ENCODE measurements around the gene CD58. TPM values are rescaled to one million over a fixed set of nuclear protein-coding genes. Genes with fewer than 3 reads are reported as not detected.

Gene CD58
- total RNA-seq, 1 experiment from 2014 or later = 23.6 TPM

- H3K27ac ChIP-seq = no peak overlapping the region
- no TSS peak for BruUV-seq (replicated peaks)
- H3K9me3 ChIP-seq (ENCODE audit: insufficient read depth, low read depth) = no peaks in the 10 kb centered on the region
- H2AFZ ChIP-seq = no peak overlapping the region
- CTCF ChIA-PET = interaction anchor here (1.2 to 2.0 kb wide), 2 partner anchors 9 to 355 kb away, joined by 6 read pairs; no protein-coding TSS in a partner anchor
- no peak overlapping the region for H3K4me2 ChIP-seq
- peaks cover 69% of the 10 kb centered on the region for H3K4me1 ChIP-seq (replicated peaks; ENCODE audit: insufficient read depth)
- POLR2A ChIA-PET (ENCODE audit: unreplicated experiment) = interaction anchor here (0.6 kb wide), 1 partner anchor 10 kb away, joined by 4 read pairs; no protein-coding TSS in a partner anchor
- TF ChIP-seq CTCF (conservative IDR thresholded peaks at IDR 0.05) = no peak
- no peak for TF ChIP-seq EZH2 (IDR thresholded peaks at IDR 0.05; ENCODE audit: low read depth)
- DNase-seq = peak in 1 of 2 experiments; percentile 50
- peaks cover 15% of the 10 kb centered on the region for H3F3A ChIP-seq (ENCODE audit: insufficient read depth, low read depth)
- intact Hi-C loops (cut with micrococcal nuclease; ENCODE audit: unreplicated experiment) = loop anchor here (10.0 kb wide), 1 partner anchor 710 kb away; no protein-coding TSS in a partner anchor
- H3K36me3 ChIP-seq (ENCODE audit: low read depth) = no peaks in the 10 kb centered on the region
- H3K27me3 ChIP-seq (ENCODE audit: insufficient read depth, low read depth) = no peaks in the 10 kb centered on the region
- no peaks in the 10 kb centered on the region for H3K79me2 ChIP-seq (ENCODE audit: low read depth)
- H4K20me1 ChIP-seq (ENCODE audit: insufficient read depth) = no peaks in the 10 kb centered on the region
- no peak overlapping the region for H3K4me3 ChIP-seq
- H3K9me2 ChIP-seq (ENCODE audit: insufficient read depth) = no peaks in the 10 kb centered on the region
Measured at GRCh38 chr1:116494353-116494692, 76.5 kb downstream of the CD58 start.

- H3K4me1 ChIP-seq (replicated peaks; ENCODE audit: insufficient read depth) = peaks cover 69% of the 10 kb centered on the region
- no peaks in the 10 kb centered on the region for H3K27me3 ChIP-seq (ENCODE audit: insufficient read depth, low read depth)
- H2AFZ ChIP-seq = no peak overlapping the region
- ChIA-PET CTCF (interaction anchor here (1.2 to 2.0 kb wide), 2 partner anchors 8 to 354 kb away, joined by 6 read pairs; no protein-coding TSS in a partner anchor), POLR2A (ENCODE audit: unreplicated experiment) (interaction anchor here (0.6 kb wide), 1 partner anchor 11 kb away, joined by 4 read pairs; no protein-coding TSS in a partner anchor)
- no peak overlapping the region for H3K27ac ChIP-seq
- no peaks in the 10 kb centered on the region for H3K36me3 ChIP-seq (ENCODE audit: low read depth)
- no peaks in the 10 kb centered on the region for H3K79me2 ChIP-seq (ENCODE audit: low read depth)
- intact Hi-C loops (cut with micrococcal nuclease; ENCODE audit: unreplicated experiment) = loop anchor here (10.0 kb wide), 1 partner anchor 709 kb away; no protein-coding TSS in a partner anchor
- no peak overlapping the region for H3K4me3 ChIP-seq
- H4K20me1 ChIP-seq (ENCODE audit: insufficient read depth) = no peaks in the 10 kb centered on the region
- BruUV-seq (replicated peaks) = no TSS peak
- TF ChIP-seq EZH2 (IDR thresholded peaks at IDR 0.05; ENCODE audit: low read depth) (no peak), CTCF (conservative IDR thresholded peaks at IDR 0.05) (no peak)
- H3K4me2 ChIP-seq = no peak overlapping the region
- H3K9me3 ChIP-seq (ENCODE audit: insufficient read depth, low read depth) = no peaks in the 10 kb centered on the region
- DNase-seq = no peak
- peaks cover 21% of the 10 kb centered on the region for H3F3A ChIP-seq (ENCODE audit: insufficient read depth, low read depth)
- no peaks in the 10 kb centered on the region for H3K9me2 ChIP-seq (ENCODE audit: insufficient read depth)
Measured at GRCh38 chr1:116493484-116494352, 77.1 kb downstream of the CD58 start.

- intact Hi-C loops (cut with micrococcal nuclease; ENCODE audit: unreplicated experiment) = loop anchor here (10.0 kb wide), 1 partner anchor 708 kb away; no protein-coding TSS in a partner anchor
Measured at GRCh38 chr1:116493036-116493435, 77.8 kb downstream of the CD58 start.

More at GRCh38 chr1:116493036-116493435, 77.8 kb downstream of the CD58 start:
- H3K4me1 ChIP-seq (replicated peaks; ENCODE audit: insufficient read depth) = peaks cover 71% of the 10 kb centered on the region
- TF ChIP-seq EZH2 (IDR thresholded peaks at IDR 0.05; ENCODE audit: low read depth) = no peak
- TF ChIP-seq CTCF (conservative IDR thresholded peaks at IDR 0.05) = no peak
- no TSS peak for BruUV-seq (replicated peaks)
- H3K4me3 ChIP-seq = no peak overlapping the region
- no peaks in the 10 kb centered on the region for H3K9me2 ChIP-seq (ENCODE audit: insufficient read depth)
- H3K27me3 ChIP-seq (ENCODE audit: insufficient read depth, low read depth) = no peaks in the 10 kb centered on the region
- no peaks in the 10 kb centered on the region for H3K79me2 ChIP-seq (ENCODE audit: low read depth)
- H3K36me3 ChIP-seq (ENCODE audit: low read depth) = no peaks in the 10 kb centered on the region
- ChIA-PET CTCF (no interaction called here), POLR2A (ENCODE audit: unreplicated experiment) (no interaction called here)
- no peaks in the 10 kb centered on the region for H4K20me1 ChIP-seq (ENCODE audit: insufficient read depth)
- peaks cover 28% of the 10 kb centered on the region for H3F3A ChIP-seq (ENCODE audit: insufficient read depth, low read depth)
- no peak overlapping the region for H2AFZ ChIP-seq
- no peaks in the 10 kb centered on the region for H3K9me3 ChIP-seq (ENCODE audit: insufficient read depth, low read depth)
- H3K4me2 ChIP-seq = no peak overlapping the region
- DNase-seq = no peak
- H3K27ac ChIP-seq = no peak overlapping the region
